ENCODE results near the gene USB1. TPM values are rescaled to one million over a fixed set of nuclear protein-coding genes. Genes with fewer than 3 reads are reported as not detected.

USB1 gene
- total RNA-seq, 1 donor from 2014 or later = 28.3 TPM

DNA sequence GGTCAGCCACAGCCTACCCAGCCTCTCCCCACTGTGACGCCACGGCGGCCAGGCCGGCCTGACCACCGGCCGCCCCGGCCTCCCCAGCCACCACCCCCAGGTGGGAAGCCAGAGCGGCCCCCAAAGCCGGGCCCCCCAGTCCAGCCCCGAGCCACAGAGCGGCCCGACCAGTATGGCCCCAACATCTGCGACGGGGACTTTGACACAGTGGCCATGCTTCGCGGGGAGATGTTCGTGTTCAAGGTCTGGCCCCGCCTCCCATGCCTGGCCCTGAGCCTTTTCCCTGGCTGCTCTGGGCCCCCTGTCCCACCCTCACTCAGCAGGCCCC, 40.4 kb downstream of the USB1 start:
- ATAC-seq (no peak), DNase-seq (no peak)
- intact Hi-C loops (cut with micrococcal nuclease) = no loop called here

DNA sequence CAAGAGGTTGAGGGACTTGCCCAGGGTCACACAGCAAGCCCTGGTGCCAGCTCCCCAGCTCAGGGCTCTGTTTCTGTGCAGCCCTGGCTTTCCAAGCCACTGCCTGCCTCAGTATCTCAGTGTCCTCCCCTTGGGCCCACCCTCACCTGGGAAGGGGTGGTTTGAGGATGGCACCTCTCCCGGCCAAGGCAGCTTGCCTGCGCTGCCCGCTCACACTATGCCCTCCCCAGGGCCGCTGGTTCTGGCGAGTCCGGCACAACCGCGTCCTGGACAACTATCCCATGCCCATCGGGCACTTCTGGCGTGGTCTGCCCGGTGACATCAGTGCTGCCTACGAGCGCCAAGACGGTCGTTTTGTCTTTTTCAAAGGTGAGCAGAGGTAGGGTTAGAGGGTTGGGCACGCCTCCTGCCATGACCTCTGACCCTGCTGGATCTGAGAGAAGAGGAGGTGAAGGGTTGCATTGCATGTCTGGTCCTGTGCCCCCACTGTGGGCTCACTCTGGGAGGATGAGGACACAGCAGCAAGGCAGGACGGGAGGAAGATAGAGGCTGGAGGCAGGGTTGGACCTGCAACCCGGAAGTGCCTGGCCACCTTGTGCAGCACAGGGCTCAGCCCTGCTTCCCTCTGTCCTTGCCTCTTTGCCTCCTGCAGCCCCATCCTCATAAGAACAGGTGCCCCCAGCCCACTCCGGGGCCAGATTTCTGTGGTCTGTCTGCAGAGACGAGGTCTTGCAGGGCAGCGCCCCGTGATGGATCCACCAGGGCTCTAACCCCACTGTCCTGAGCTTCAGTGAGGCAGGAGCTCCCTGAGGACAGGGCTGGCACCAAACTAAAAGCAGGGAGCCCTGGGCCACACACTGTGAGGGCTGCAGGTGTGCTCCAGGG, 41.0 kb downstream of the USB1 start:
- intact Hi-C loops (cut with micrococcal nuclease) = no loop called here
- DNase-seq (no peak), ATAC-seq (no peak)

DNA sequence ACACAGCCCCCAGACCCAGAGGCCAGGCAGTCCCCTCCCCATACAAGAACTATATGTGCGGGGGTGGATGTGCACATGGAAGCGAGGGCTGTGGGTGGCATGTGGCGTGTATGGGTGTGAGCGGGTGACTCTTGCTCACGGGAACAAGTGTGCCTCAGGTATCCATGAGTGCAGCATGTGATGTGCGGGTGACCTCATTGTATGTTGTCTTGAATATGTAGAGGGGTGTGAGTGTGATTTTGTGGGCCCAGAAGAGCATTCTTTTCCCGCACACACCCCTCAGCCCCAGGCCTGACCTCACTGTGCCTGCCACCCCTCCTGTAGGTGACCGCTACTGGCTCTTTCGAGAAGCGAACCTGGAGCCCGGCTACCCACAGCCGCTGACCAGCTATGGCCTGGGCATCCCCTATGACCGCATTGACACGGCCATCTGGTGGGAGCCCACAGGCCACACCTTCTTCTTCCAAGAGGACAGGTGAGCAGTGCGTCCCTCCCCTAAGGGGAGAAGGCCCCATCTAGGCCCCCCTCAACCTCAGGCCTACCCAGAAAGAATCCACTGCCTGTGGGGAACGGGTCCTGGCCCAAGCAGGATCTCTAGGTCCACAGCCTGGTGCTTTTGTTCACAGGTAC, 41.8 kb downstream of the USB1 start:
- intact Hi-C loops (cut with micrococcal nuclease) = no loop called here
- ATAC-seq (no peak), DNase-seq (no peak)

DNA sequence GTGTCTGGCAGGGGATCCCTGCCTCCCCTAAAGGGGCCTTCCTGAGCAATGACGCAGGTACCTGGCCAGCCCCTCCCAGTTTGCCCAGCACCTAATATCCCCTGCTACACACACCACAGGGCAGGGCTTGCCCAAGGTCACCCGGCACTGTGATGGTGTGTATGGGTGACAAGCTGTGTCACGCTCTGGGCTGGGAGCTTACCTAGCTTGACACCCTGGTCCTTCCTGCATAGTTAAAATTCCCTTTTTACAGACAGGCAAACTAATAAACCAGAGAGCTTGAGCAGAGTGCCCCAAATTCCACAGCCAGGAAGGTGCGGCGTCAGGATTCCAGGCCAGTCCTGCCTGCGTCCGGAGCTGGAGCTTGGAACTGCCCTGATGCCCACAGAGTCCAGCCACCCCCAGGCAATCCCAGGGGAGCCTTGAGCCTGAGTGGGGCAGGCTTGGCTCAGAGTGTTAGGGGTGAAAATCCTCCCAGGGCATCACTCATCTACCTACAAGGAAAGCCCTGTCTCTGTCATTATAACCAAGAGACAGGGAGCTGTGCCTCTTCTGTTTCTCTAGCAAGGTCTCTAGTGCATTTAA, 42.5 kb downstream of the USB1 start:
- intact Hi-C loops (cut with micrococcal nuclease) = no loop called here
- no peak for DNase-seq
- ATAC-seq = no peak

DNA sequence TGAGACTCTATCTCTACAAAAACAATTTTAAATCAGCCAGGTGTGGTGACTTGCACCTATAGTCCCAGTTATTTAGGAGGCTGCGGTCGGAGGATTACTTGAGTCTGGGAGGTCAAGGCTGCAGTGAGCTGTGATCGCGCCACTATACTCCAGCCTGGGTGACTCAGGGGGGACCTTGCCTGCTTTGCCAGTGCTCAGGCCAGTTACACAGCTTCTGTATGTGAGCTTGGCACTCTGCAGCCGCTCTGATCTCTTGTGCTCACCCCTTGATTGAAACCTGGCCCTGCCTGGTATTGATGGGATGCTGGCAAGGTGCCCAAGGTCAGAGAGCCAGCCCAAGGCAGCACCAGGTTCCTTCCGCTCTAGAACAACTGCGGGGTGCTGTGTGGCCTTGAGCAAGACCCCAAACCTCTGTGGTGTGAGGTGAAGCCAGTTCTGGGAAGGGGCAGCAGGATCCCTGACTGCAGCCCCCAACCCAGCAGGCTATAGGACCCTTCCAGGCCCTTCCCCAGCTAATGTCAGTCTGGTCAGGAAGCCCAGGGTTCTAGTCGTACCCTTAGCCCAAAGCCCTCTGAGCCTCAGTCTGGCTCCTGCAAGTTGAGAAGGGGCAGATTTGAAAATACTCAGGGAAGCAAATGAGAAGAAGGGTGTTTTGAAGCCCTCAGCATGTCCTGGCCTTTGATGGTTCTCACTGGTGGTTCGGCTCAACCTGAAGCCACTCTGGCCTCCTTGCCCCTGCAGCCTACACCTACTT, 43.2 kb downstream of the USB1 start:
- DNase-seq (no peak), ATAC-seq (peak; percentile 5)
- intact Hi-C loops (cut with micrococcal nuclease) = no loop called here

DNA sequence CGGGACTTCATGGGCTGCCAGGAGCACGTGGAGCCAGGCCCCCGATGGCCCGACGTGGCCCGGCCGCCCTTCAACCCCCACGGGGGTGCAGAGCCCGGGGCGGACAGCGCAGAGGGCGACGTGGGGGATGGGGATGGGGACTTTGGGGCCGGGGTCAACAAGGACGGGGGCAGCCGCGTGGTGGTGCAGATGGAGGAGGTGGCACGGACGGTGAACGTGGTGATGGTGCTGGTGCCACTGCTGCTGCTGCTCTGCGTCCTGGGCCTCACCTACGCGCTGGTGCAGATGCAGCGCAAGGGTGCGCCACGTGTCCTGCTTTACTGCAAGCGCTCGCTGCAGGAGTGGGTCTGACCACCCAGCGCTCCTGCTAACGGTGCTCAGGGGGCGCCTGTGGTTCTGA, 43.9 kb downstream of the USB1 start:
- intact Hi-C loops (cut with micrococcal nuclease) = no loop called here
- DNase-seq (peak; percentile 16), ATAC-seq (no peak)

DNA sequence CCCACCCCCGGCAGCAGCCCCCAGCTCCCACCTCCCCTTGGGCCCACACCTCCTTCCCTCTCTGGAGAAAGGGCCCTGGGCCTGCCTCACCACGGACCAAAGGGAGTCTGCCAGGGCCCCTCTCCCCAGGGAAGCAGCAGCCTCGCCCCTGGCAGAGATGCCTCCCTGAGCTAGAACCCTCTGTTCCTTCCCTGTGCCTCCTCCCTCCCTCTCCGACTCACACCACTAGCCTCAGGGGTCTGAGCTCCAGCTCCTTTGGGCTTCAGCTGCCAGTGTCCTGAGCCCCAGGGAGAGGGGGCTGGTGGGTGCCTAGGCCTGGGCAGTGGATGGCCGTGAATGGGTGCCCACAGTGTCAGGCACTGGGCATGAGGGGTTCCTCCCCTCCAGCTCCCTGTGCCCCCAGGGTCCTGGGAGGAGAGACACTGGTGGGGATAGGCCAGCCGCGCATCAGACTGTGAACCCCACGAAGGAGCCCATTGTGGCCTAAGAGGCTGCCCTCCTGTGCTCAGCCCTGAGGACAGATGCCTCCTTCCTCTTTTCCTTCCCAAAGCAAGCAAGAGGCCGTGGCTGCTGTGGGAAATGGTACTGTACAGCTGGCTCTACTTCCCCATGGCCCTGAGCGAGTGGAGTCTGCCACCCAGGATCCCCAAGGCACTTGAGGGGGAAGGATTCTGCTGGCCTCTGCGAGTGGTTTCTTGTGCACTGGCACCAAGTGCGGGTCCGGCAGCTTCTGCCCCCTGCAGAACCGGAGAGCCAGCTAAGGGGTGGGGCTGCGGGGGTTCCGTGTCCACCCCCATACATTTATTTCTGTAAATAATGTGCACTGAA, 45.1 kb downstream of the USB1 start:
- intact Hi-C loops (cut with micrococcal nuclease) = no loop called here
- ATAC-seq (no peak), DNase-seq (no peak)

DNA sequence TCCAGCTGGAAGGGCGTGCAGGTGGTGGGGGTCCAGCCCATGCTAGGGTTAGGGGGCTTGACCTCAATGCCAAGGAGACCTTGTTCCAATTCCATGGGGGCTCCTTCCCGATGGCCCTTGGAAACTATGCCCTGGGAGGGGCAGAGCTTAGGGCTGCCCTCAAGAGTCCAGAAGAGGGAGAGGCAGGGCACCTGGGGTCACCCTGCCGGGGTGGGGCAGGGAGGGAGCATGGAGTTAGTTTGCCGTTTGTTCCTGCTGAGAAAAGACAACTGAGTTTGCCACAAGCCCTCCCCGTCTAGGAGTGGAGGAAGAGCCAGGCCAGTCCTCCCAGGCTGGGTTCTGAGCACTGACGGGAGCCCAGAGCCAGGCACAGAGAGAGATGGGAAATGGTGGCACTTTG, 45.7 kb downstream of the USB1 start:
- peak; percentile 29 for ATAC-seq
- intact Hi-C loops (cut with micrococcal nuclease) = no loop called here
- DNase-seq = peak; percentile 8

DNA sequence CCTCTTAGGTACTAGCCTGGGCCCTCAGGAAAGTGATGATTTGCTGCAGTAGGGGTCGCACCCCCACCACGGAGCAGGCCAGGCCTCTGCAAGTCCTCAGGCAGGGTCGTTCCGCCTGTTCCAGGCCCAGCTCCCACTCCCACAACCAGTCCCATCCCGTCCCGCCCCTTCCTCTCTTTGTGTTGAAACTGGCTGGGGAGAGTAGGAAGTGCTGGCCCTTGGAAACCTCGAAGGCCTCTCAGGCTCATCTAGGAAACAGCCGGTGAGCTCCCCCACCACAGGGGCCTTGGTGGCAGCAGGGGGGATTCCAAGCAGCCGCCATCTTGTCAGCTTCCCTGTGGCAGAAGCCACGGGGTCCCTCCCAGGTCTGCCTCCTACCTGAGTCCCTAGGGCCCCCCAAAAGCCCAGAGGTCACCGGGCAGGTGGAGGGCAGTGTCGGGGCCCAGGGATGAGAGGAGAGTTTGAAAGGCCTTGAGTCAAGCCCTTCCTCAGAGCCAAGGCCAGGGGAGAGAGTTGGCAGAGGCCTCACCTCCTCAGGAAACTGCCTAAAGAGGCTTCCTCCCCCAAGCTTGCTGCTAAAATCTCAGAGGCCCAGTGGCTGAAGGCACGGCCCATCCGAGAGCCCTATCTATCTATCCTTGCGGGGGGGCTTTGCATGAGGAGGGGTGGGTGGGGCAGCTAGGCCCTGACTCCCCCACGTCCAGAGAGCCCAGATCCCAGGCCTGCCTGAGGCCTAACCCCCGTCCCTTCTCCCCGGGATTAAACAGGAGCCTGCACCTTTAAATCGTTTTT, 46.5 kb downstream of the USB1 start:
- ATAC-seq (peak; percentile 28), DNase-seq (no peak)
- intact Hi-C loops (cut with micrococcal nuclease) = no loop called here

DNA sequence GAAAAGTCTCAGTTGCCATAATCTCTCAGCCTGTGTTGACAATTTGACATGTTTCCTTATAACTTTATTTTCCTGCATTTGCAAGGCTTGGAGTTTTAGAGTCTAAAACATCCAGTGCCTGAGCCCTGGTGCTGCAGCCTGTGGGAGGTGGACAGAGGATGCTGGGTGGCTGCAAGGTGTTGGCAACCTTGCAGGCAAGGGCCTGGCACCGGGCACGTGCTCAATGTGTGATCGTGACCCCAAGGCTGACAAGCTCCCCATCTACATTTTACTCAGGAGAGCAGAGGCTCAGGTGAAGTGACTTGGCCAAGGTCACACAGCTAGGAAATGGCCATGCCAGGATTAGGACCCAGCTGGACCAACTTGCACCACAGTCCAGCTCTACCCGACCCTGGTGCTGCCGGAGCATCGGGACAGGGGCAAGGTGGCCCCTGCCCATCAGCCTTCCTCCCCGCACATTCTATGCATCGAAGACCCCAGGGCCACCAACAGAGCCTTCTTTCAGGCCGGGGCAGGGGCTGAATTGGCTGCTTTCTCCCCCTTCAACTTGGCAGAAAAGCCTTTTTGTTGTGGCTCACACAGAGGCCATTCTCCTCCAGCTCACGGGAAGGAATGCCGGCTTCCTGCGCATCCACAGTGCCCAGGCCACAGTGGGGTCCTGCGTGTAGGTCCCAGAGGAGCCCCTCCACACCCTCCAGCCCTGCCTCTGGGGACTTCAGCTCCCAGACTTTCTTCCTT, 47.5 kb downstream of the USB1 start:
- DNase-seq = peak; percentile 15
- ATAC-seq = no peak
- intact Hi-C loops (cut with micrococcal nuclease) = no loop called here

DNA sequence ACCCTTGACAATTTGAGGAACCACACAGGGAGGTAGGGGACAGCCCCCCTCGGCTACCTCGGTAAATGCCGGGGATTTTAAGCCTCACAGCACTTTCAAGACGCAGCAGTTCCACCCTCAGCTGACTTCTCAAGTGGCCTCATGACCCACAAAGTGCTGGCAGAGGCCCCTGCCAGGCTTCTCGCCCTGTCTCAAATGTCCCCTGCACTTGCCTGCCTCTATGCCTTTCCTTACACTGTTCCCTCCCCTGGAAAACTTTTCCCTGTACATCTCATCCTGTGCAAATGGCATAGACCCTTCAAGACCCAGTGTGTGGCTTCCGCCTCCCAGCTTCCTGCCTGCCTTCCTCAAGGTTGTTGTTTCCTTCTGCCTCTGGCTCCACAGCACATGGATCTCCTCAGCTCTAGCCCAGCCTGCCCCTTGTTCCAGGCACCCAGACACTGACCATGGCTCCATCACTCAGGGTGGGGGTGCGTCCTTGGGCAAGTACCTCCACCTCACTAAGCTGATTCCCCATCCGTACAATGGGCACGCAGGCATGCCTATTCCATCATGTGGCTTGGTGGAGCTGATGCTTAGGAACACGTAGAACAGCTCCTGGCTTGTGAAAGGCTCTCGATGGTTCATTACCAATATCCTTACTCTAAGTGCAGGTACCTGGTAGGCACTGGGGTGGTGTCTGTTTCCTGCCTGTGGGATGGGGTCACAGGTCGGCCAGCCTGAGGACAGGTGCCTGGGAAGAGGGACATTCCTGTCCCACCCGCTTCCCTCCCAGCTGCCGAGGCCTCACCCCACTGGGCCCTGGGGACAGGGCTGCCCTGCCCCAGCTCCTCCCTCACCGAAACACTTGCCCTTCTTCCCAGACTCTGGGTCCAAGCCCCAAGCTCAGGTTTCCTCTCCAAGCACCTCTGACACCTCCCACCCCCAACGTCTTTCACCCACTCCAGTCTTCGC, 48.3 kb downstream of the USB1 start:
- ATAC-seq (peak; percentile 12), DNase-seq (peak; percentile 25)
- intact Hi-C loops (cut with micrococcal nuclease) = no loop called here

DNA sequence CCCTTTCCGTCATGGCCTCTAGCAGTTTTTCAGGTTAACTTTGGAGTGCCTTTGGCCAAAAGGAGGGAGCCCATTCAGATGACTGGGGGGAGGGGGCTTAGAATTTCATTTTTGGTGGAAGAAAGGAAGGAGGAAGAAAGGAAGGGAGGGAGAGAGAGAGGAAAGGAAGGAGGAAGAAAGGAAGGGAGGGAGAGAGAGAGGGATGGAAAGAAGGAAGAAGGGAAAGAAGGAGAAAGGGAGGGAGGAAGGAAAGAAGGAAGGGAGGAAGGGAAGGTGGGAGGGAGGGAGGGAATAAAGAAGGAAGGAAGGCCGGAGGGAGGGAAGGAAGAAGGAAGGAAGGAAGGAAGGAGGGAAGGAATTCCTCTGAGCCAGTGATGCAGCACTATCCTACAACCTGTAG, 50.1 kb downstream of the USB1 start:
- intact Hi-C loops (cut with micrococcal nuclease) = no loop called here
- ATAC-seq = no peak
- DNase-seq = no peak

DNA sequence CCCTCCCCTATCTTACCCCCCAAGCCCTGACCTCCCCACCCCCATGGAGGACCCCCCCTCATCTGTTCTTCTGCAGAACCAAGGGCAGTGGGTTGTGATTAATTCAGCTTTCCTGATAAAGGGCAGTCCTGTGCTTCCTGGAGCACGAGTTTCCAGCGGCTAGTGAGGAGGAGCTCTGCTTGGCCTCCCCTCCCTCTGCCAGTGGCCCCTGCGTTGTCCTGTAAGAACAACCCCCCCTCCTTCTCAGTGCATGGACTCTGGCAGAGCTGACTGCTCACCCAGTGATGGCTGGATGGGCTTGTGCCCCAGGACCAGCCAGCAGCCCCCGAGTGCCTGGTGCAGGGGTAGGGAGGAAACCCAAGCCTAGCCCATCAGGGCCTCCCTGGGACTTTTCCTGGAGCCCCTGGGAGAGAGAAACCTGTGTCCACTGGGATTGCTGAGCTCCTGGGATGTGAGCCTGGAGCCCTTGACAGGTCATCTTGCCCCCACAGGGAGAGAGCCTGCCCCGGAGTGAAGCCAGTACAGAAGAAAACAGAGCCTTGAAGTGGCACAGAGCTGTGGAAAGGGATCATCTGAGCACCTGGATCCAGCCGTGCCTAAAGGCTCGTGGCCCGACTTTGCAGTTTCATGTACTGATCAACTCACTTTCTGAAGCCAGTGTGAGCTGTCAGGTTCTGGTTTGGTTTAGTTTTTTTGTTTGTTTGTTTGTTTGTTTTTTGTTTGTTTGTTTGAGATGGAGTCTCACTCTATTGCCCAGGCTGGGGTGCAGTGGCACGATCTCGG, 50.8 kb downstream of the USB1 start:
- DNase-seq (no peak), ATAC-seq (no peak)
- intact Hi-C loops (cut with micrococcal nuclease) = no loop called here

DNA sequence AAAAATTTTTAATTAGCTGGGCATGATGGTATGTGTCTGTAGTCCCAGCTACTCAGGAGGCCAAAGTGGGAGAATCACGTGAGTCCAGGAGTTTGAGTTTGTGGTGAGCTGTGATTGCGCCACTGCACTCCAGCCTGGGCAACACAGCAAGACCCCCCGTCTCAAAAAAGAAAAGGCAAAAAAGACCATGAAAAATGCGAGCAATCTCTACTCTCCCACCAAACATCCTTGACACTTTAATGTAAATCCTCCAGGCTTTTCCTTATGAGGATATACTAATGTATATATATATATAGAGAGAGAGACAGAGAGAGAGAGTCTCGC, 52.4 kb downstream of the USB1 start:
- DNase-seq = no peak
- intact Hi-C loops (cut with micrococcal nuclease) = no loop called here

DNA sequence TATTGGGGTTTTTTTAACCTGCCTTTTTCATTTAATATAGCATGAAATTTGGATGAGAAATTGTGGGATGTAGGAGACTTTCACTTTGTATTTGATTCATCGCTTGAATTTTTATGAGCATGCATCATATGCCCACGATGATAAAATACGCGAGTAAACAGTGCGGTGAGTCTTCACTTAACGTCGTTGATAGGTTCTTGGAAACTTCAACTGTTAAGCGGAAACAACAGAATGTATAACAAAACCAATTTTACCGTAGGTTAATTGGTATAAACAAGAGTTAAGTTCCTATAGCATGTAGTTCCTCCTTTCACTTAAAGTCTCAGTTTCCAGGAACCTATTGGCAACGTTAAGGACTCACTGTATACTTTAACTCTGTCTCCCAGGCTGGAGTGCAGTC, 53.1 kb downstream of the USB1 start:
- DNase-seq (no peak), ATAC-seq (no peak)
- intact Hi-C loops (cut with micrococcal nuclease) = no loop called here

More for the DNA sequence above, 52.4 kb downstream of the USB1 start:
- ATAC-seq = no peak

DNA sequence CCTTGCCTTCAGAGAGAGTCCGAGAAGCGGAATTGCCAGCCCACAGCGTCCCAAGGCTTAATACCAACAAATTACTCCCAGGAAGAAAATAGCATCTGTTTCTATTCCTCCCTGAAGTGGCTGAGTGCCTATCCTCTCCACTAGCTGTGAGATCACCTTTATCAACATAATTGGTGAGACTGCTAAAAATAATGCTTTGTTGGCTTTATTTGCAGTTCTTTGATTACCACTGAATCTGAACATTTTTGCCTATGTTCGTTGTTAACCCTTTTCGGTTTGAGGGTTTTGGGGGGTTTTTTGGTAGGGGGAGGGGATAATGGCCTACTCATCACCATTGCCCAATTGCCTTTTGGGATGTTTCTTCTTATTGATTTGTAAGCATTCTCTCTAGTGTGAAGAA, 55.4 kb downstream of the USB1 start:
- intact Hi-C loops (cut with micrococcal nuclease) = no loop called here
- ATAC-seq = no peak

More for the DNA sequence above, 55.4 kb downstream of the USB1 start:
- no peak for DNase-seq

Measured in left ventricle myocardium superior (tissue), 1 donor.